PC-3 (cell line): ENCODE data around the gene TOLLIP.

Experiments used
- CTCF ChIP-seq: fragments of 300-600 bp; sonication (generic); conservative IDR thresholded peaks from 2 replicates; pipeline ENCODE4 v1.5.1; 2017; ENCODE audit warnings: antibody characterized with exemption, low read depth, mild to moderate bottlenecking, low read length
- EZH2 ChIP-seq: fragments of 300-600 bp; sonication (generic); IDR thresholded peaks from one replicate; pipeline ENCODE4 v1.6.1; 2017; ENCODE audit warnings: antibody characterized with exemption, mild to moderate bottlenecking, low read length; ENCODE audit not compliant: unreplicated experiment

- TF ChIP-seq EZH2 = no peak
- TF ChIP-seq CTCF = no peak
Measured at GRCh38 chr11:1263010-1263409, 46.4 kb downstream of the TOLLIP start.
